Measurements from ENCODE around the gene ARX. TPM values are rescaled to one million over a fixed set of nuclear protein-coding genes. Genes with fewer than 3 reads are reported as not detected.

Gene ARX
- total and polyA plus RNA-seq, 9 of the 15 experiments (the other 6 are each of a cell fraction or from before 2014, with no cell fraction given) = 0.03 TPM; not detected in 8

GRCh38 chrX:25015486-25016360 lies at the start of gene ARX (continued):
- TF ChIP-seq L3MBTL2 (IDR thresholded peaks at IDR 0.05) (peak; percentile 90), KAT8 (IDR thresholded peaks at IDR 0.05; ENCODE audit: low read depth) (no peak), EGR1 (conservative IDR thresholded peaks at IDR 0.05) (peak; percentile 30)
- TF ChIP-seq, protein P1, sequence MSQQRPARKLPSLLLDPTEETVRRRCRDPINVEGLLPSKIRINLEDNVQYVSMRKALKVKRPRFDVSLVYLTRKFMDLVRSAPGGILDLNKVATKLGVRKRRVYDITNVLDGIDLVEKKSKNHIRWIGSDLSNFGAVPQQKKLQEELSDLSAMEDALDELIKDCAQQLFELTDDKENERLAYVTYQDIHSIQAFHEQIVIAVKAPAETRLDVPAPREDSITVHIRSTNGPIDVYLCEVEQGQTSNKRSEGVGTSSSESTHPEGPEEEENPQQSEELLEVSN (IDR thresholded peaks at IDR 0.05; ENCODE audit: borderline replicate concordance in 1 of 2, extremely low read depth in 1 of 2, insufficient read depth in 1 of 2, insufficient read length in 1 of 2, low read depth in 1 of 2, low read length in 1 of 2, poor library complexity in 1 of 2, severe bottlenecking in 1 of 2) = peak; percentile 81 to 93
- TF ChIP-seq, protein P2, sequence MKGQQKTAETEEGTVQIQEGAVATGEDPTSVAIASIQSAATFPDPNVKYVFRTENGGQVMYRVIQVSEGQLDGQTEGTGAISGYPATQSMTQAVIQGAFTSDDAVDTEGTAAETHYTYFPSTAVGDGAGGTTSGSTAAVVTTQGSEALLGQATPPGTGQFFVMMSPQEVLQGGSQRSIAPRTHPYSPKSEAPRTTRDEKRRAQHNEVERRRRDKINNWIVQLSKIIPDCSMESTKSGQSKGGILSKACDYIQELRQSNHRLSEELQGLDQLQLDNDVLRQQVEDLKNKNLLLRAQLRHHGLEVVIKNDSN (CRISPR knock-in tag; IDR thresholded peaks at IDR 0.05) = peak; percentile 78

DNA sequence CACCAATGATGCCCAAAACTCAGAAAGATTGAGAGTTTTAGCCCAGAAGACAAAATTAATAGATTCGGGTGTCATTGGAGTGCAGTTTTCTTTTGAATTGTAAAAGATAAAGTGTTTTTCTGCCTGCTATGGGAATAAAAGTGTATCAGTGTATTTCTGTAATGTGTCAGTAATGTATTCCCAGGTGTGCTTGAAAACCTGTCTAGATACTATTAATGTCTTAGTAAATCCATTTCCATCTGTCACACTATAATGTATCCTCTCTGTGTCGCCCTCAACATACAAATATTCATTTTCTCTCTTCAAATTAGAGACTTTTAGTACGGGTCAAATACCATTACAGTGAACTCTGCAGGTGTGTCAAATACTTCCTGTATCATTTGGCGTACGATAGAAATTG lies 43.5 kb upstream of the ARX start:
- no peaks in the 10 kb centered on the region for H3K9me1 ChIP-seq (ENCODE audit: control insufficient read depth, insufficient read depth, low read length)
- no peak overlapping the region for H3K9ac ChIP-seq (ENCODE audit: insufficient read depth in 1 of 2, low read depth in 2 of 2, low read length in 2 of 2)
- H3K27me3 ChIP-seq (ENCODE audit: control insufficient read depth in 2 of 2, insufficient read depth in 2 of 2, low read length in 2 of 2) = no peaks in the 10 kb centered on the region
- WGBS (ENCODE audit: insufficient coverage, low coverage, missing lambda C conversion rate) = 9% methylated on average over 5 of the region's 5 CpGs
- in situ Hi-C loops (cut with MboI) (no loop called here), intact Hi-C loops (cut with micrococcal nuclease) (no loop called here)
- ChIA-PET POLR2A (no interaction called here), CTCF (ENCODE audit: low intra/inter-chr PET ratio) (no interaction called here)
- H2AFZ ChIP-seq (ENCODE audit: low read depth, low read length) = no peak overlapping the region
- no peak overlapping the region for H3K27ac ChIP-seq (ENCODE audit: extremely low read depth, low read depth, low read length)
- ATAC-seq (no peak), FAIRE-seq (no peak), DNase-seq (ENCODE audit: extremely low read depth in 1 of 4, low spot score in 3 of 4) (no peak)
- H3K79me2 ChIP-seq (ENCODE audit: control insufficient read depth, insufficient read depth, low read length) = no peaks in the 10 kb centered on the region
- no peaks in the 10 kb centered on the region for H4K20me1 ChIP-seq (replicated peaks; ENCODE audit: control insufficient read depth, insufficient read depth, low read length)
- H3K4me2 ChIP-seq (ENCODE audit: insufficient read depth, low read length) = no peak overlapping the region
- H3K36me3 ChIP-seq (ENCODE audit: control insufficient read depth, insufficient read depth, low read length) = no peaks in the 10 kb centered on the region
- H3K9me3 ChIP-seq (replicated peaks; ENCODE audit: control insufficient read depth, insufficient read depth, low read depth, low read length) = no peaks in the 10 kb centered on the region
- no peaks in the 10 kb centered on the region for H3K4me1 ChIP-seq (replicated peaks in 1 of 2; ENCODE audit: control insufficient read depth in 2 of 2, insufficient read depth in 2 of 2, low read length in 2 of 2)
- no TSS peak for BruUV-seq (replicated peaks)
- H3K4me3 ChIP-seq = no peak overlapping the region
- TF ChIP-seq, protein P3, sequence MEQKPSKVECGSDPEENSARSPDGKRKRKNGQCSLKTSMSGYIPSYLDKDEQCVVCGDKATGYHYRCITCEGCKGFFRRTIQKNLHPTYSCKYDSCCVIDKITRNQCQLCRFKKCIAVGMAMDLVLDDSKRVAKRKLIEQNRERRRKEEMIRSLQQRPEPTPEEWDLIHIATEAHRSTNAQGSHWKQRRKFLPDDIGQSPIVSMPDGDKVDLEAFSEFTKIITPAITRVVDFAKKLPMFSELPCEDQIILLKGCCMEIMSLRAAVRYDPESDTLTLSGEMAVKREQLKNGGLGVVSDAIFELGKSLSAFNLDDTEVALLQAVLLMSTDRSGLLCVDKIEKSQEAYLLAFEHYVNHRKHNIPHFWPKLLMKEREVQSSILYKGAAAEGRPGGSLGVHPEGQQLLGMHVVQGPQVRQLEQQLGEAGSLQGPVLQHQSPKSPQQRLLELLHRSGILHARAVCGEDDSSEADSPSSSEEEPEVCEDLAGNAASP (IDR thresholded peaks at IDR 0.05) = no peak
- TF ChIP-seq, protein P4, sequence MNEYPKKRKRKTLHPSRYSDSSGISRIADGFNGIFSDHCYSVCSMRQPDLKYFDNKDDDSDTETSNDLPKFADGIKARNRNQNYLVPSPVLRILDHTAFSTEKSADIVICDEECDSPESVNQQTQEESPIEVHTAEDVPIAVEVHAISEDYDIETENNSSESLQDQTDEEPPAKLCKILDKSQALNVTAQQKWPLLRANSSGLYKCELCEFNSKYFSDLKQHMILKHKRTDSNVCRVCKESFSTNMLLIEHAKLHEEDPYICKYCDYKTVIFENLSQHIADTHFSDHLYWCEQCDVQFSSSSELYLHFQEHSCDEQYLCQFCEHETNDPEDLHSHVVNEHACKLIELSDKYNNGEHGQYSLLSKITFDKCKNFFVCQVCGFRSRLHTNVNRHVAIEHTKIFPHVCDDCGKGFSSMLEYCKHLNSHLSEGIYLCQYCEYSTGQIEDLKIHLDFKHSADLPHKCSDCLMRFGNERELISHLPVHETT (CRISPR knock-in tag; conservative IDR thresholded peaks at IDR 0.05 in 1 of 2, IDR thresholded peaks at IDR 0.05 in 1 of 2) = no peak
- TF ChIP-seq PHF21A (IDR thresholded peaks at IDR 0.05; ENCODE audit: borderline replicate concordance, low read depth) = no peak
- no peak for TF ChIP-seq HMGN3 (IDR thresholded peaks at IDR 0.05; ENCODE audit: borderline replicate concordance, extremely low read depth, insufficient read length, low read depth, low read length)
